Left ventricle myocardium inferior (tissue), 1 donor: ENCODE results near the gene NCKAP5L. TPM values are rescaled to one million over a fixed set of nuclear protein-coding genes. Genes with fewer than 3 reads are reported as not detected.

Source experiments
- DNase-seq: peaks from one replicate; pipeline ENCODE4 v3.0.0-alpha.2; 2020
- H3K27ac ChIP-seq: fragments of 200-600 bp; replicated peaks from 2 replicates; pipeline ENCODE4 v1.8.0; 2021
- H3K27me3 ChIP-seq: fragments of 200-600 bp; 2 replicates; pipeline ENCODE4 v1.8.0; 2021; ENCODE audit warnings: low read depth
- H3K36me3 ChIP-seq: fragments of 200-600 bp; 2 replicates; pipeline ENCODE4 v1.8.0; 2021
- H3K4me1 ChIP-seq: fragments of 200-600 bp; 2 replicates; pipeline ENCODE4 v1.8.0; 2021
- H3K4me3 ChIP-seq: fragments of 200-600 bp; 2 replicates; pipeline ENCODE4 v1.8.0; 2021; ENCODE audit warnings: mild to moderate bottlenecking, moderate library complexity
- H3K9me3 ChIP-seq: fragments of 200-600 bp; replicated peaks from 2 replicates; pipeline ENCODE4 v1.8.0; 2021
- CTCF ChIP-seq: fragments of 200-600 bp; IDR thresholded peaks from 2 replicates; pipeline ENCODE4 v1.8.0; 2021; ENCODE audit warnings: antibody characterized with exemption, mild to moderate bottlenecking, borderline replicate concordance
- intact Hi-C: fragments of 100-400 bp; cut with micrococcal nuclease; formaldehyde crosslinking; loops from one replicate; pipeline ENCODE4 v1.11.0; 2022
- total RNA-seq: library from RNA; stranded (reverse); fragmentation: NEBNext Ultra II Directional; extraction: Animal tissue kit (Norgen Biotek cat#: 25700); gene quantifications from one replicate; pipeline ENCODE4 v1.2.1, GENCODE V29; 2021
- donor health status: DM: no; HTN: yes; CAD: no; lungs with severe emphysema.

The NCKAP5L gene
- total RNA-seq, 1 donor from 2014 or later, result 25.5 TPM

DNA sequence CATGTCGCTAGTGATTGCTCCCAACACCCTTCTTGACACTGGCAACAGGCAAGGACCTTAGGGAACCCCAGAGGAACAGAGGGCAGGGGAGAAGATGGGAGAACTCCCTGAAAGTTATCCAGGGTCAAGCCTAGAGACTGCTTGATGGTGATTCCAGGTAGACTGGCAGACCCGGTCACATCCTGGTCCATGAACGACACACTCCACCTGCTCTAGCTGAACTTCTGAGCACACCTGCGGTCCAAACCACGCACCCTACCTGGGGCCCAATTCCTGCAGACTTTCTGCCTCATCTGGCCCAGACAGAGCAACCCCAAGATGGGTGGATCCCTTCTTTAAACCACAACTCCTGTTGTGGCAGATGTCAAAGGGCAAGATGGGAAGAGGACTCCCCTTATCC is 34.2 kb downstream of the NCKAP5L start:
- DNase-seq, result no peak
- H3K27me3 ChIP-seq, result no peaks in the 10 kb centered on the region
- TF ChIP-seq CTCF, result no peak
- H3K36me3 ChIP-seq, result peaks cover 93% of the 10 kb centered on the region
- no peaks in the 10 kb centered on the region for H3K4me1 ChIP-seq
- intact Hi-C loops, result no loop called here
- H3K27ac ChIP-seq, result no peak overlapping the region
- H3K9me3 ChIP-seq, result no peaks in the 10 kb centered on the region
- H3K4me3 ChIP-seq, result no peak overlapping the region

DNA sequence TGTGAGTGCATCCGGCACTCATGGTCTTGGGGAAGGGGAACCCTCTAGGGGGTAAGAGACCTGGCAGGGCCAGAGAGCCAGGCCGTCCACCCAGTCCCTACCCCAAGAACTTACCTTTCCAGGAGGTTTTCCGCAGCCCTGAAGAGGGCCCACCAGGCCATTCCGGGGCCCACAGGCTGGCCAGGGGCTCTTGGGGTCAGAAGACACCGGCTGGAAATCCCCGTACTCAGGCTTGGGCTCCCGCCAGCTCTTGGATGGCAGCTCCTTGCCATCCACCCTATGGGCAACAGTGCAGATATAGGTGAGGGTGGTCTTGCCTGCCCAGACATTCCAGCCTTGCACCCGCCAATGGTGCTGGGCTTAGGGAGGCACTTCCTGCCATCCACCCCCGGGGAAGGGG is 34.6 kb downstream of the NCKAP5L start:
- no peaks in the 10 kb centered on the region for H3K9me3 ChIP-seq
- H3K36me3 ChIP-seq, result peaks cover 90% of the 10 kb centered on the region
- no peak overlapping the region for H3K27ac ChIP-seq
- no peaks in the 10 kb centered on the region for H3K27me3 ChIP-seq
- H3K4me1 ChIP-seq, result no peaks in the 10 kb centered on the region
- TF ChIP-seq CTCF, result no peak
- no peak overlapping the region for H3K4me3 ChIP-seq
- no peak for DNase-seq
- intact Hi-C loops, result no loop called here

GRCh38 chr12:49792976-49793580 is 35.1 kb downstream of the NCKAP5L start:
- Histone ChIP-seq H3K36me3 (peaks cover 85% of the 10 kb centered on the region), H3K9me3 (no peaks in the 10 kb centered on the region), H3K27me3 (no peaks in the 10 kb centered on the region), H3K4me3 (no peak overlapping the region), H3K27ac (no peak overlapping the region), H3K4me1 (no peaks in the 10 kb centered on the region)
- DNase-seq, result no peak
- intact Hi-C loops, result no loop called here
- no peak for TF ChIP-seq CTCF

DNA sequence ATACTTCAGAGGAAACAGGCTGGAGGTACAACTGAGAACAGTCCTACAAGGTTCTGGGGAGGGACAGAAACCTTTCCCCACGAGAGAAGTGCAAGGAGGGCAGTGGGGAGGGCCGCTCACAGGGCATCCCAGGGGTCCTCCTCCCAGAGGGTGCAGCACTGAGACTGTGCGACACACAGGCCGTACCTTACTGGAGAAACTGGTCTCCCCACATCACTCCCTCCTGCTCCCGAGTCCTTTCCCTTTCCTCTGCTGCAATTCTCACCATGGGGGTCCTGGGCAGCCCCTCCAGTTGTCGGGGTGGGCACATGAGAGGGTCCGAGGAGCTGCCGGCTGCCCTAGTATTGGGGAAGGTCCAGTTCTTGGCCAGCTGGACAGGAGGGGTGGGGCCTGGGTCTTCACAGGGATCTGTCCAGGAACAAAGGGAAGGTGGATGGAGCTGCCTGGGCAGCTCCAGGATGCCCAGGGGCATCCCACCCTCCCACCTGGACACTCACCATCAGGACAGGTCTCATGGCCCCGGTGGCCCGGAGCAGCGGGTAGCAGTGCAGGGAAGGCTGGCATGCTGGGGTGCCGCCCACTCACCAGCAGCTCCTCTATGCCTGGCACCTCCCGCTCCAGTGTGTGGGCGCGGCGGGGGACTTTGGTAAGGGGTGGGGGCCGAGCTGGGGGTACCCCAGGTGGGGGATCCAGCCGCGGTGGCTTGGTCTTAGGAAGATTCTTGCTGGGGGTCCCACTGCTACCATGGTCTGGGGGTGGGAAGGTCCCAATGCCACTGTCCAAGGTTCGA is 35.8 kb downstream of the NCKAP5L start:
- Histone ChIP-seq H3K4me1 (no peaks in the 10 kb centered on the region), H3K4me3 (no peak overlapping the region), H3K9me3 (peaks cover 5% of the 10 kb centered on the region), H3K27me3 (no peaks in the 10 kb centered on the region), H3K27ac (no peak overlapping the region), H3K36me3 (peaks cover 83% of the 10 kb centered on the region)
- TF ChIP-seq CTCF, result no peak
- no peak for DNase-seq
- intact Hi-C loops, result no loop called here

GRCh38 chr12:49791700-49792099 is 36.5 kb downstream of the NCKAP5L start:
- DNase-seq, result no peak
- Histone ChIP-seq H3K36me3 (peaks cover 76% of the 10 kb centered on the region), H3K4me1 (no peaks in the 10 kb centered on the region), H3K27ac (no peak overlapping the region), H3K4me3 (no peak overlapping the region), H3K9me3 (peaks cover 5% of the 10 kb centered on the region), H3K27me3 (no peaks in the 10 kb centered on the region)
- intact Hi-C loops, result no loop called here
- no peak for TF ChIP-seq CTCF
